ENCODE results near the gene COMP.
"Not testable (repeated sequence)": the region's sequence is repeated elsewhere in the genome, so short reads cannot be mapped to it uniquely, and the experiment has no call there.

Gene COMP

GRCh38 chr19:18745931-18746330, 45.2 kb downstream of the COMP start:
- DNase-seq (ENCODE audit: low read depth), result no peak

DNA sequence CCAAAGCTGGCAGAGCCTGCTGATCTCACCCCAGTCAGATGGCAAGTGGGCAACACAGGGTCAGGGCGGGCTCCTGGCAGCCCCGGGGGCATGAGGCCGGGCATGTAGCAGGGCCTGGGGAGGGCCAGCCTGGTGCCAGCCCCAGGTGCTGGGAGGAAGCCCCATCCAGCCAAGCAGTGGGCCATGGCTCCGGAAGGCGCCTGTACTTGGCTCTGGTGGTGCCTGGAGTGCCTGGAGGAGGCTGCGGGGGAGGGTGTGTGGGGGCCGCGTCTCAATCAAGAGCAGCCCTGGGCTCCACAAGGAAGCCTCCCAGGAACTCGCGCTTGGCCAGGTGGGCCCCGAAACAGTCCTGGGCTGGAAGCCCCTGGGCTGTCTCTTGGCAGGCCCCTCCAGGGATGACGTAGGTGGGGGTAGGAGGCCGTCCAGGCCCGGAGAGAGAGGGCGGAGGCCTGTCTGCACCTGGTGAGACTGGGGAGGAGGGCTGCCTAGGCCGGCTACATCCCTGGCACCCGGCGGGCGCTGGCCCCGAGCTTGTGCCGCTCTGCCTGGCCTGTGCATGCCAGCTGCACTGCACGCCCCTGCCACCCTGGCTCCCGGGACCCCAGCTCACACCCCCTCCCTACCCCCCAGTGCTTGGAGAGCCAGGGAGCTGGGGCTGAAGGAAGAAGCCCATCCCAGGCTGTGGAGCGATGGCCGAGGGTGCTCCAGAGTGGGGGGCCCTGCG, 45.9 kb downstream of the COMP start:
- DNase-seq (ENCODE audit: low read depth), result no peak

DNA sequence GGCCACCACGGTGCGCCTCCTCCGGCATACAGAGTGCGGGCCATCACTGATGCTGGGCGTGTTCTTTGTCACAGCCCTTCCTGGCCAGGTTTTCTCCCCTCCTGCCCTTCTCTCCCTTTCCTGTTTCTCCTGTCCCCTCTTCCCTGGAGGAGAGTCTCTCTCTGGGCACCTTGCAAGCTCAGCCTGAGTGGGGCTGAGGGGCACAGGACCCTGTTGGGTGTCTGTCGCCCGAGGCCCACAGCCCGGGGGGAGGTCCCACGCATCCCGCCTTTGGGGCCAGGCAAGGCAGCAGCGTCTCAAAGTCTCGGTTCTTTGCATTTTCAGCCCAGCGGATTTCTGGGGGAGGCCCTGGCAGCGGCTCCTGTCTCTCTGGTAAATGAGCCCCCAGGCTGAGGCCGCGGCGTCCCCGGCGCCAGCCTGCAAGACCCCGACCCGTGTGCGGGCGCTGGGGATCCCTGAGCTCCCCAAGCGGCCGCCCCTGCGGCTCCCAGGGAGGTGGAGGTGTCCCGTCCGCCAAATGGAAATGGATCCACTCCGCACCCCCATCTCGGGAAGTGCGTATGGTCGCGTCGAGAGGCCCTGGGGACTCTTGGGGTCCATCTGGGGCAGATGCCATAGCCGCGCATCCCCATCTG, 47.2 kb downstream of the COMP start:
- DNase-seq (ENCODE audit: low read depth), result no peak

GRCh38 chr19:18742838-18743783, 48.0 kb downstream of the COMP start:
- DNase-seq (ENCODE audit: low read depth), result no peak

- DNase-seq (ENCODE audit: low read depth), result no peak
Observed at GRCh38 chr19:18742324-18742723, 48.8 kb downstream of the COMP start.

DNA sequence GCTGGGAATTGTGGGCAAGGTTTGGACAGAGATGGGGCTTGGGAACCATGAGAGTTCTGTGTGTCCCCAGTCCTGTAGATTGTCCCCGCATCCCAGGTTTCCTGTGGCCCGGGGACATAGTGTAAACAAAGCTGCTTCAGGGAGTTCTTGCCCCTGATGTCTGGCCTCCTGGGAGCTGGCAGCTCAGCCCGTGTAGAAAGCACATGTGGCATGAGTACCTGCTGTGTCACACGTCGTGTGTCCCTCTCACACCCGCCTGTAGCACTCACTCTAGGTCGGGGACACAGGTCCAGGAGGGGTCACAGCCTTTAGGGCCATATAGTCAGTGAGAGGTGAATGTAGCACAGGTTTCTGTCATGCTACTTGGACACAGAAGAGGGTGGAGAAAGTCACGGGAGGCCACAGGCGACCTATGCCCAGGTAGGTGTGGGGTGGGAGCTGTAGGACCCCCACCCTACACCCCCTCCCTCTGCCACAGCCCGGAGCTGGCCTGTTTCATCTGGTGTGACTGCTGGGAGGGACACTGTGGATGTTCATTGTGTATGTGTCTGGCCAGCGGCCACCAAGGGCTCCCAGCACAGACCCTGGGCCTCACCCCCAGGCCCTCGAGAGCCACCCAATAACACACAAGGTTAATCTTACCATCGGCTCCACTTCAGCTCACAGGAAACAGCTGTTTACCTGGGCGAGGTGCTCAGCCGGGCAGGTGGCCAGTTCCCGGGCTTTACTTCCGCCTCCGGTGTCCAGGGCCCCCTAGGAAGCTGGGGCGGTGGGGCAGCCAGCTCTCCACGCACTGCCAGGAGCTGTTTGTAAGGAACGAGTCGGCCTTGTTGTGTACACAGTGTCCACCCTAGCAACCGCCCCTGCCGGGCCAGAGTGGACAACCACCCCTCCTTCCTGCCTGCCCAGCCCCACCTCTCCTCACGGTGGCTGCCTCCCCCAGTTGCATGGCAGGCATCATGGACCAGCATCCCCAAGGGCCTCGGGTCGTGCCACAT, 49.7 kb downstream of the COMP start:
- DNase-seq (ENCODE audit: low read depth), result no peak

GRCh38 chr19:18738961-18739690, 52.0 kb downstream of the COMP start:
- no peak for DNase-seq (ENCODE audit: low read depth)

- no peak for DNase-seq (ENCODE audit: low read depth)
Observed at GRCh38 chr19:18737954-18738351, 53.2 kb downstream of the COMP start.

GRCh38 chr19:18737337-18737953, 53.7 kb downstream of the COMP start:
- no peak for DNase-seq (ENCODE audit: low read depth)

GRCh38 chr19:18736415-18737336, 54.4 kb downstream of the COMP start:
- no peak for DNase-seq (ENCODE audit: low read depth)

GRCh38 chr19:18735752-18736151, 55.4 kb downstream of the COMP start:
- DNase-seq (ENCODE audit: low read depth), result no peak

GRCh38 chr19:18735324-18735723, 55.8 kb downstream of the COMP start:
- DNase-seq (ENCODE audit: low read depth), result no peak

DNA sequence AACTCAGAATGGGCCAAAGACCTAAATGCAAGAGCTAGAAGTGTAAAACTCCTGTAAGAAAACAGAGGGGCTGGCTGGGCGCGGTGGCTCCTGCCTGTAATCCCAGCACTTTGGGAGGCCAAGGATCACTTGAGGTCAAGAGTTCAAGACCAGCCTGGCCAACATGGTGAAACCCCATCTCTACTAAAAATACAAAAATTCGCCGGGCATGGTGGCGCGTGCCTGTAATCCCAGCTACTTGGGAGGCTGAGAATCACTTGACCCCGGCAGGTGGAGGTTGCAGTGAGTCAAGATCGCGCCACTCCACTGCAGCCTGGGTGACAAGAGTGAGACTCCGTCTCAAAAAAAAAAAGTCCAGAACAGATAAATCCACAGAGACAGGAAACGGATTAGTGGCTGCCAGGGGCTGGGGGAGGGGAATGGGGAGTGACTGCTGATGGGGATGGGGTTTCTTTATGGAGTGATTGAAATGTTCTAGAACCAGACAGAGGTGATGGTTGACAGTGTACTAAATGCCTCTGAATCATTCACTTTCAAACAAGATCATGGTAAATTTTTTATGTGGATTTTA, 57.3 kb downstream of the COMP start:
- DNase-seq (ENCODE audit: low read depth), result not testable (repeated sequence)

- DNase-seq (ENCODE audit: low read depth), result no peak
Observed at GRCh38 chr19:18733196-18733647, 57.9 kb downstream of the COMP start.
